T-helper 2 cell treated with Interferon-gamma antibody and Interleukin-4, amounts not matched to agents 5 μg/mL and 100 μg/mL, for 36 hours (primary cell): ENCODE measurements around the gene CTBP1.
"Not testable (repeated sequence)": the region's sequence is repeated elsewhere in the genome, so short reads cannot be mapped to it uniquely, and the experiment has no call there.

Source experiments
- DNase-seq: peaks from one replicate; pipeline ENCODE4 v3.0.0; 2021; ENCODE audit warnings: low spot score
- H3K27ac Mint-ChIP-seq: one replicate; pipeline ENCODE4 v1.8.0; 2021; ENCODE audit warnings: mild to moderate bottlenecking, mixed read lengths
- H3K27me3 Mint-ChIP-seq: one replicate; pipeline ENCODE4 v1.8.0; 2021; ENCODE audit warnings: low read depth, mixed read lengths
- H3K36me3 Mint-ChIP-seq: one replicate; pipeline ENCODE4 v1.8.0; 2021; ENCODE audit warnings: low read depth, mixed read lengths
- H3K4me1 Mint-ChIP-seq: one replicate; pipeline ENCODE4 v1.8.0; 2021; ENCODE audit warnings: low read depth, mixed read lengths
- H3K4me3 Mint-ChIP-seq: one replicate; pipeline ENCODE4 v1.8.0; 2022; ENCODE audit warnings: mild to moderate bottlenecking, moderate library complexity, mixed read lengths
- H3K9me3 Mint-ChIP-seq: one replicate; pipeline ENCODE4 v1.8.0; 2021; ENCODE audit warnings: mixed read lengths

The CTBP1 gene

GRCh38 chr4:1241936-1242505, 6.9 kb downstream of the CTBP1 start:
- no peak for DNase-seq
- Mint-ChIP-seq H3K36me3 (peaks cover 27% of the 10 kb centered on the region), H3K27ac (no peak overlapping the region), H3K9me3 (no peaks in the 10 kb centered on the region), H3K4me3 (no peak overlapping the region), H3K4me1 (peaks cover 14% of the 10 kb centered on the region), H3K27me3 (no peaks in the 10 kb centered on the region)

GRCh38 chr4:1241466-1241935, 7.4 kb downstream of the CTBP1 start:
- peaks cover 22% of the 10 kb centered on the region for H3K36me3 Mint-ChIP-seq
- no peaks in the 10 kb centered on the region for H3K9me3 Mint-ChIP-seq
- H3K4me3 Mint-ChIP-seq: no peak overlapping the region
- H3K4me1 Mint-ChIP-seq: peaks cover 9% of the 10 kb centered on the region
- no peak for DNase-seq
- no peak overlapping the region for H3K27ac Mint-ChIP-seq
- H3K27me3 Mint-ChIP-seq: no peaks in the 10 kb centered on the region

GRCh38 chr4:1240721-1241465, 8.0 kb downstream of the CTBP1 start:
- H3K36me3 Mint-ChIP-seq: peaks cover 19% of the 10 kb centered on the region
- DNase-seq: no peak
- H3K4me1 Mint-ChIP-seq: peaks cover 5% of the 10 kb centered on the region
- no peak overlapping the region for H3K27ac Mint-ChIP-seq
- H3K27me3 Mint-ChIP-seq: no peaks in the 10 kb centered on the region
- no peaks in the 10 kb centered on the region for H3K9me3 Mint-ChIP-seq
- H3K4me3 Mint-ChIP-seq: no peak overlapping the region

DNA sequence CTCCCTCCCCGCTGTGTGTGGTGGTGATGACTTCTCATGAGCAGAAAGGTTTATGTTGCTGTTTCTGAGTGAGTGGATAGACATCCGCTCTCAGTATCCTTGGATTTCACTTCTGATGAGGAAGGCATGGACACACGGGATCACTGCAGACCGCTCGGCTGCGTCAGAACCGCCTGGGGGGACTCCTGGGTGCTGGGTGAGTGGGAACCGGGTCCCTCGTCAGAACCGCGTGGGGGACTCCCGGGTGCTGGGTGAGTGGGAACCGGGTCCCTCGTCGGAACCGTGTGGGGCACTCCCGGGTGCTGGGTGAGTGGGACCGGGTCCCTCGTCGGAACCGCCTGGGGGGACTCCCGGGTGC, 9.0 kb downstream of the CTBP1 start:
- Mint-ChIP-seq H3K4me3 (no peak overlapping the region), H3K4me1 (no peaks in the 10 kb centered on the region), H3K9me3 (no peaks in the 10 kb centered on the region), H3K36me3 (peaks cover 21% of the 10 kb centered on the region), H3K27ac (no peak overlapping the region), H3K27me3 (no peaks in the 10 kb centered on the region)
- DNase-seq: no peak

- no peak overlapping the region for H3K27ac Mint-ChIP-seq
- no peak for DNase-seq
Measured at GRCh38 chr4:1239141-1239949, 9.6 kb downstream of the CTBP1 start.

DNA sequence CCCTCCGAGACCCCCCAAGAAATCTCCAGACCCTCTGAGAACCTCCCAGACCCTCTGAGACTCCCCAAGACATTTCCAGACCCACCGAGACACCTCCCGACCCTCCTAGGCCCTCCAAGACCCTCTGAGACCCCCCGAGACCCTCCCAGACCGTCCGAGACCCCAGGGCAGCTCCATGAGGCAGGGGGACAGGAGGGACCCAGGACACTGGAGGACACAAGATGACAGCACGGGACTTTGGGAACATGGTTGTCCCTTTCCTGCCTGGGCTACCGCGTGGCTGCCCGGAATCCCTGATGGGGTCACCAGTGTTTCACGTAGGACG, 10.3 kb downstream of the CTBP1 start:
- DNase-seq: no peak
- Mint-ChIP-seq H3K4me1 (no peaks in the 10 kb centered on the region), H3K27ac (no peak overlapping the region), H3K4me3 (no peak overlapping the region), H3K27me3 (no peaks in the 10 kb centered on the region), H3K36me3 (peaks cover 29% of the 10 kb centered on the region), H3K9me3 (no peaks in the 10 kb centered on the region)

More at GRCh38 chr4:1239141-1239949, 9.6 kb downstream of the CTBP1 start:
- H3K4me3 Mint-ChIP-seq: no peak overlapping the region
- no peaks in the 10 kb centered on the region for H3K27me3 Mint-ChIP-seq
- H3K4me1 Mint-ChIP-seq: no peaks in the 10 kb centered on the region
- H3K9me3 Mint-ChIP-seq: no peaks in the 10 kb centered on the region
- peaks cover 24% of the 10 kb centered on the region for H3K36me3 Mint-ChIP-seq

- no peak for DNase-seq
- Mint-ChIP-seq H3K9me3 (no peaks in the 10 kb centered on the region), H3K27ac (no peak overlapping the region), H3K27me3 (no peaks in the 10 kb centered on the region), H3K36me3 (peaks cover 30% of the 10 kb centered on the region), H3K4me3 (no peak overlapping the region), H3K4me1 (no peaks in the 10 kb centered on the region)
Measured at GRCh38 chr4:1237981-1238675, 10.8 kb downstream of the CTBP1 start.

DNA sequence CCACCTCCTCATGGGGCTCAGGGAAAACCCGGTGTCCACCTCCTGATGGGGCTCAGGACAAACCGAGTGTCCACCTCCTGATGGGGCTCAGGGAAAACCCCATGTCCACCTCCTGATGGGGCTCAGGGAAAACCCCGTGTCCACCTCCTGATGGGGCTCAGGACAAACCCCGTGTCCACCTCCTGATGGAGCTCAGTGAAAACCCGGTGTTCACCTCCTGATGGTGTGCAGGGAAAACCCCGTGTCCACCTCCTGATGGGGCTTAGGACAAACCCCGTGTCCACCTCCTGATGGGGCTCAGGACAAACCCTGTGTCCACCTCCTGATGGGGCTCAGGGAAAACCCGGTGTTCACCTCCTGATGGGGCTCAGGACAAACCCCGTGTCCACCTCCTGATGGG, 11.7 kb downstream of the CTBP1 start:
- H3K4me1 Mint-ChIP-seq, H3K27me3 Mint-ChIP-seq, H3K27ac Mint-ChIP-seq, H3K4me3 Mint-ChIP-seq, DNase-seq, H3K9me3 Mint-ChIP-seq: not testable (repeated sequence)
- peaks cover 27% of the 10 kb centered on the region for H3K36me3 Mint-ChIP-seq

DNA sequence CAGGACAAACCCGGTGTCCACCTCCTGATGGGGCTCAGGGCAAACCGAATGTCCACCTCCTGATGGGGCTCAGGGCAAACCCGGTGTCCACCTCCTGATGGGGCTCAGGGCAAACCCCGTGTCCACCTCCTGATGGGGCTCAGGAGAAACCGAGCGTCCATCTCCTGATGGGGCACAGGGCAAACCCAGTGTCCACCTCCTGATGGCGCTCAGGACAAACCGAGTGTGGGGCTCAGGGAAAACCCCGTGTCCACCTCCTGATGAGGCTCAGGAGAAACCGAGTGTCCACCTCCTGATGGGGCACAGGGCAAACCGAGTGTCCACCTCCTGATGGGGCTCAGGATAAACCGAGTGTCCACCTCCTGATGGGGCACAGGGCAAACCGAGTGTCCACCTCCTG, 12.1 kb downstream of the CTBP1 start:
- H3K4me1 Mint-ChIP-seq, DNase-seq, H3K4me3 Mint-ChIP-seq, H3K9me3 Mint-ChIP-seq, H3K27ac Mint-ChIP-seq, H3K27me3 Mint-ChIP-seq: not testable (repeated sequence)
- peaks cover 29% of the 10 kb centered on the region for H3K36me3 Mint-ChIP-seq

DNA sequence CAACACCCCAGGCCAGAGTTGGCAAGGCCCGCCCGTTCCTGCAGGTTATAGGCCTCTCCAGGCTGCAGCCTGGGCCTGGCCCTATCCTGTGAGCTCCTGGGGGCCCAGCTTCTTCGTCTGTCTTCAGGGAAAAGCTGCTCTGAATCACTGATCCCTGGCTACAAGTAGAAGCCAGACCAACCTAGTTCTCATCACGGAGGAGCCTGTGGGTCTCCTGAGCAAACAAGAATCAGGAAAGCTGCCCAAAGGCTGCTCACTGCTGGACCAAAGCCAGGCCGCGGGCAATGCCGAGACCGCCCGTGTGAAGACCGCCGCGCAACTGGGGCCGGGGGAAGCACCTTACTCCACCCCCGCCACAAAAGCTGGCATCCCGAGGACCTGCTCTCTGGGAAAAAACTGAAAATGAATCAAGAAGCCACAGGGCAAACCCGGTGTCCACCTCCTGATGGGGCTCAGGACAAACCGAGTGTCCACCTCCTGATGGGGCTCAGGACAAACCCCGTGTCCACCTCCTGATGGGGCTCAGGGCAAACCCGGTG, 12.8 kb downstream of the CTBP1 start:
- Mint-ChIP-seq H3K4me1 (no peaks in the 10 kb centered on the region), H3K4me3 (no peak overlapping the region), H3K27ac (no peak overlapping the region), H3K9me3 (no peaks in the 10 kb centered on the region), H3K36me3 (peaks cover 32% of the 10 kb centered on the region), H3K27me3 (no peaks in the 10 kb centered on the region)
- DNase-seq: no peak

GRCh38 chr4:1235381-1236102, 13.4 kb downstream of the CTBP1 start:
- Mint-ChIP-seq H3K27me3 (no peaks in the 10 kb centered on the region), H3K4me3 (no peak overlapping the region), H3K4me1 (no peaks in the 10 kb centered on the region), H3K9me3 (no peaks in the 10 kb centered on the region), H3K27ac (no peak overlapping the region), H3K36me3 (peaks cover 32% of the 10 kb centered on the region)
- DNase-seq: no peak

- H3K27ac Mint-ChIP-seq: no peak overlapping the region
- no peak for DNase-seq
- H3K27me3 Mint-ChIP-seq: no peaks in the 10 kb centered on the region
- H3K9me3 Mint-ChIP-seq: no peaks in the 10 kb centered on the region
- H3K4me3 Mint-ChIP-seq: no peak overlapping the region
- peaks cover 34% of the 10 kb centered on the region for H3K36me3 Mint-ChIP-seq
- H3K4me1 Mint-ChIP-seq: no peaks in the 10 kb centered on the region
Measured at GRCh38 chr4:1234811-1235292, 14.1 kb downstream of the CTBP1 start.

DNA sequence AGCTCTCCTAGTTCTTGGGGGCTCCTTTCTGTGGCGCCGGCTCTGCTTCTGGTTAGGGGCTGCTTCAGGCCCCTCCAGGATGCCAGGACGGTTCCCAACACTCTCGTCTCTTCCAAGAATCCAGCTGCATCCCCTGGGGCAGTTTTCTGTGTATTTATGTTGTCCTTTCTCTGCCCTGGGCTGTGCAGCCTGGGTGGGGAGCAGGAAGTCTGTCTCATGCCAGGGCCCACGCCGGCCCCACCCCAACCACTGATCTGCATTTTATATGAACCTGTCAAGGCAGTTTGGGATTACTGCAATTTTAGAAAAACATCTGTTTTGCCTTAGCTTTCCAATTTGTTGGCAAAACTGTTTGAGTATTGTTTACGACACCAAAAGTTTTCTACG, 14.6 kb downstream of the CTBP1 start:
- H3K36me3 Mint-ChIP-seq: peaks cover 34% of the 10 kb centered on the region

More for the DNA sequence above, 14.6 kb downstream of the CTBP1 start:
- Mint-ChIP-seq H3K27ac (no peak overlapping the region), H3K27me3 (no peaks in the 10 kb centered on the region), H3K4me1 (no peaks in the 10 kb centered on the region), H3K4me3 (no peak overlapping the region), H3K9me3 (no peaks in the 10 kb centered on the region)
- DNase-seq: no peak
